ENCODE data around the gene CCDC69. TPM values are rescaled to one million over a fixed set of nuclear protein-coding genes. Genes with fewer than 3 reads are reported as not detected.

The CCDC69 gene
- total and polyA plus RNA-seq, 2 of the 8 experiments (the other 6 are each of a cell fraction or from before 2014, with no cell fraction given), result 8.4 to 10.8 TPM

DNA sequence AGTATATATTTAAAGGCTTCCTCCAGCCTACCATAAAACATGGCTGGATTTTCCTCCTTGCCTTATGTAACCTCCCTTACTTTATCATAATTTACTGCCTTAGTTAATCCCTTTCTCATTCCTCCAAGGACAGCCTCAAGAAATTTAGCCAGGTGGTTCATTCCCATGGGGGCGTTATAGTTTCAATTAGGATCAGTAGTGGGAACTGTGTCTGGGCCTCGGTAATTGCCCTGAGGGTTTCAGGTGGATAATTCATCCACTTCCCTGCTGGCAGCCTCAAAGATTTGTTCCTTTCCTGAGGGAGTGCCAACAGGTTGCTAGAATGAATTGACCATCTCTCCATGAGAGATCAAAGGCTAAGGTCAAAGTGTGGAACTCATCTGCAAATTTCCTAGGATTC, 24.8 kb upstream of the CCDC69 start:
- Histone ChIP-seq H4K91ac (replicated peaks; ENCODE audit: insufficient read length, low read length) (no peak overlapping the region), H2BK120ac (replicated peaks; ENCODE audit: low read depth, low read length) (no peak overlapping the region), H2AFZ (ENCODE audit: low read length) (no peak overlapping the region), H3K9me3 (ENCODE audit: insufficient read depth in 2 of 2, low read depth in 1 of 2, low read length in 1 of 2) (no peaks in the 10 kb centered on the region), H3K79me1 (ENCODE audit: low read depth, low read length) (no peaks in the 10 kb centered on the region), H3K4ac (replicated peaks; ENCODE audit: insufficient read length, low read depth, low read length) (no peak overlapping the region), H3K23ac (ENCODE audit: insufficient read length) (no peak overlapping the region), H2BK12ac (ENCODE audit: low read depth, low read length) (no peak overlapping the region), H2BK15ac (ENCODE audit: low read length) (no peak overlapping the region), H3K14ac (ENCODE audit: insufficient read length) (no peak overlapping the region), H3K18ac (ENCODE audit: extremely low read depth, low read length) (no peak overlapping the region), H2BK5ac (ENCODE audit: low read depth, low read length) (no peak overlapping the region), H3K4me1 (replicated peaks in 1 of 4; ENCODE audit: control insufficient read depth in 3 of 4, insufficient read depth in 4 of 4, low read length in 3 of 4) (peaks cover 0 to 5% (median 3%) of the 10 kb centered on the region in 4 experiments; a peak in 6 of 7 replicates), H3K36me3 (ENCODE audit: control insufficient read depth in 2 of 4, insufficient read depth in 4 of 4, low read length in 3 of 4) (no peaks in the 10 kb centered on the region; a peak in 1 of 8 replicates), H2AK5ac (ENCODE audit: low read depth, low read length) (no peak overlapping the region), H3K27ac (ENCODE audit: low read depth, low read length) (no peak overlapping the region), H4K20me1 (replicated peaks in 1 of 2; ENCODE audit: control insufficient read depth in 1 of 2, insufficient read depth in 2 of 2, low read length in 2 of 2) (no peaks in the 10 kb centered on the region), H3K4me3 (ENCODE audit: extremely low read depth in 1 of 4, insufficient read depth in 2 of 4, low read depth in 3 of 4, low read length in 4 of 4) (no peak overlapping the region), H3K23me2 (ENCODE audit: low read depth, low read length) (peaks cover 4% of the 10 kb centered on the region; the same call in 1 of the 2 replicates), H3K27me3 (replicated peaks in 1 of 4; ENCODE audit: control insufficient read depth in 3 of 4, extremely low read depth in 1 of 4, insufficient read depth in 3 of 4, low read length in 3 of 4) (no peaks in the 10 kb centered on the region), H3K79me2 (ENCODE audit: control insufficient read depth in 1 of 2, insufficient read depth in 2 of 2, low read length in 2 of 2) (peaks cover 0 to under 1% of the 10 kb centered on the region in 2 experiments; a peak in 1 of 4 replicates), H4K5ac (ENCODE audit: insufficient read length, low read depth, low read length) (no peak overlapping the region), H3K9ac (replicated peaks in 1 of 4; ENCODE audit: extremely low read depth in 1 of 4, low read depth in 3 of 4, low read length in 3 of 4) (no peak overlapping the region), H2BK20ac (ENCODE audit: low read length) (no peak overlapping the region), H3K4me2 (ENCODE audit: insufficient read depth in 1 of 2, low read depth in 2 of 2, low read length in 2 of 2) (no peak overlapping the region), H3K56ac (replicated peaks; ENCODE audit: insufficient read length, low read depth, low read length) (no peak overlapping the region), H4K8ac (ENCODE audit: extremely low read depth, insufficient read depth, low read length) (no peak overlapping the region)
- POLR2A ChIA-PET (ENCODE audit: partially characterized antibody), result no interaction called here
- no peak for FAIRE-seq
- no peak for DNase-seq (ENCODE audit: low read depth in 1 of 2, low spot score in 2 of 2)
- CTCF ChIA-PET (ENCODE audit: partially characterized antibody), result interaction anchor here (0.9 to 5.1 kb wide), 3 partner anchors 10 to 133 kb away, joined by 3 to 36 read pairs (median 3); no protein-coding TSS in a partner anchor
- 96% methylated on average over 2 of the region's 2 CpGs; no CpG with 5 or more reads in 1 of the 2 experiments for WGBS, 2 experiments (ENCODE audit: extremely low coverage in 1 of 2, insufficient coverage in 1 of 2, insufficient read length in 1 of 2, insufficient replicate concordance in 2 of 2, low coverage in 1 of 2, low lambda C conversion rate in 2 of 2, missing lambda C conversion rate in 1 of 2)
- TF ChIP-seq PHF8 (conservative IDR thresholded peaks at IDR 0.05; ENCODE audit: low read depth, low read length) (no peak), POU5F1 (IDR thresholded peaks at IDR 0.05; ENCODE audit: low read depth, low read length) (no peak), BCL11A (IDR thresholded peaks at IDR 0.05; ENCODE audit: low read depth in 2 of 2, low read length in 2 of 2) (no peak), ZNF274 (IDR thresholded peaks at IDR 0.05; ENCODE audit: borderline replicate concordance, extremely low read depth, low read length) (no peak), SP1 (IDR thresholded peaks at IDR 0.05; ENCODE audit: low read depth, low read length) (no peak), YY1 (IDR thresholded peaks at IDR 0.05; ENCODE audit: low read depth, low read length) (no peak), SAP30 (IDR thresholded peaks at IDR 0.05; ENCODE audit: insufficient read depth, insufficient replicate concordance, low read length) (no peak), CHD2 (IDR thresholded peaks at IDR 0.05; ENCODE audit: low read length) (no peak)
- TF ChIP-seq, protein P1, sequence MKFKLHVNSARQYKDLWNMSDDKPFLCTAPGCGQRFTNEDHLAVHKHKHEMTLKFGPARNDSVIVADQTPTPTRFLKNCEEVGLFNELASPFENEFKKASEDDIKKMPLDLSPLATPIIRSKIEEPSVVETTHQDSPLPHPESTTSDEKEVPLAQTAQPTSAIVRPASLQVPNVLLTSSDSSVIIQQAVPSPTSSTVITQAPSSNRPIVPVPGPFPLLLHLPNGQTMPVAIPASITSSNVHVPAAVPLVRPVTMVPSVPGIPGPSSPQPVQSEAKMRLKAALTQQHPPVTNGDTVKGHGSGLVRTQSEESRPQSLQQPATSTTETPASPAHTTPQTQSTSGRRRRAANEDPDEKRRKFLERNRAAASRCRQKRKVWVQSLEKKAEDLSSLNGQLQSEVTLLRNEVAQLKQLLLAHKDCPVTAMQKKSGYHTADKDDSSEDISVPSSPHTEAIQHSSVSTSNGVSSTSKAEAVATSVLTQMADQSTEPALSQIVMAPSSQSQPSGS (IDR thresholded peaks at IDR 0.05; ENCODE audit: low read length), result no peak
- TF ChIP-seq, protein P2, sequence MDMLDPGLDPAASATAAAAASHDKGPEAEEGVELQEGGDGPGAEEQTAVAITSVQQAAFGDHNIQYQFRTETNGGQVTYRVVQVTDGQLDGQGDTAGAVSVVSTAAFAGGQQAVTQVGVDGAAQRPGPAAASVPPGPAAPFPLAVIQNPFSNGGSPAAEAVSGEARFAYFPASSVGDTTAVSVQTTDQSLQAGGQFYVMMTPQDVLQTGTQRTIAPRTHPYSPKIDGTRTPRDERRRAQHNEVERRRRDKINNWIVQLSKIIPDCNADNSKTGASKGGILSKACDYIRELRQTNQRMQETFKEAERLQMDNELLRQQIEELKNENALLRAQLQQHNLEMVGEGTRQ (IDR thresholded peaks at IDR 0.05; ENCODE audit: low read length), result no peak
- TF ChIP-seq, protein P3, sequence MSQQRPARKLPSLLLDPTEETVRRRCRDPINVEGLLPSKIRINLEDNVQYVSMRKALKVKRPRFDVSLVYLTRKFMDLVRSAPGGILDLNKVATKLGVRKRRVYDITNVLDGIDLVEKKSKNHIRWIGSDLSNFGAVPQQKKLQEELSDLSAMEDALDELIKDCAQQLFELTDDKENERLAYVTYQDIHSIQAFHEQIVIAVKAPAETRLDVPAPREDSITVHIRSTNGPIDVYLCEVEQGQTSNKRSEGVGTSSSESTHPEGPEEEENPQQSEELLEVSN (IDR thresholded peaks at IDR 0.05), result no peak
